ENCODE data around the gene CEACAM18.
"Not testable (repeated sequence)": the region's sequence is repeated elsewhere in the genome, so short reads cannot be mapped to it uniquely, and the experiment has no call there.

Gene CEACAM18

DNA sequence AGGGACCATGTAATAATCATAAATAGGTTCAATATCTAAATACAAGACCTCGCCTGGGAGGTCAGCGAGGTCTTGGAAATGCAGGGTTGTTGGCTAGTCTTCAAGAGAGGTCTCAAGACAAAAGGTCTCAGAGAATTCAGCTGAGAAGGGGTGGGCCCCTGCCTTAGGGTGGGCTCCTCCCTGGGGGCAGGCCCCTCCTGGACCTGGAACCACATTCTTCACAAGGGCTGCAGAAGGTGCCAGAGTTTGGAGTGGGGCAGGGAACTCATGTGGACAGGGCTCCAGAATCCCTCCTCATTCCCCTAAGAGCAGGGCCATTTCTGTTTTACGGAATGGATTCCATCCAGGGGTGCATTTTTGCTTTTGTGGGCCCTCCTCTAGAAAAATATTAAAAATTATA is 10.2 kb downstream of the CEACAM18 start:
- Histone ChIP-seq H3K27ac (no peak overlapping the region), H3K4me3 (no peak overlapping the region)

DNA sequence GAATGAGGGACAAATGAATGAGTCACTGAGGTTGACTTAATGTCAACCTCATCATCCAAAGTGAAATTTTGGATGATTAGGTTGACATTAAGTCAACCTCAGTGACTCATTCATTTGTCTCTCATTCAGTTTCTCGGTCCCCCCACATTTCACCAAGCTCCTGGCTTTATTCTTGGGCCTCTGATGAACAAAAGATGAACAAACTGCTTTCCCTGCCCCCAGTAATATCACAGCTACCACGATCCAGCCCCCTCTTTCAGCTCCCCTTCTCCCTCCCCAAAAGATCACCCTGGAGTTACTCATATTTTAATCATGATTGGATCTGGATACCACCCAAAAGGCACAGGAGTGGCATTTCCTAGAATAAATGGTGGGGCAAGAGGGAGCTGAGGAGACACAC is 10.8 kb downstream of the CEACAM18 start:
- Histone ChIP-seq H3K4me3 (no peak overlapping the region), H3K27ac (no peak overlapping the region)

DNA sequence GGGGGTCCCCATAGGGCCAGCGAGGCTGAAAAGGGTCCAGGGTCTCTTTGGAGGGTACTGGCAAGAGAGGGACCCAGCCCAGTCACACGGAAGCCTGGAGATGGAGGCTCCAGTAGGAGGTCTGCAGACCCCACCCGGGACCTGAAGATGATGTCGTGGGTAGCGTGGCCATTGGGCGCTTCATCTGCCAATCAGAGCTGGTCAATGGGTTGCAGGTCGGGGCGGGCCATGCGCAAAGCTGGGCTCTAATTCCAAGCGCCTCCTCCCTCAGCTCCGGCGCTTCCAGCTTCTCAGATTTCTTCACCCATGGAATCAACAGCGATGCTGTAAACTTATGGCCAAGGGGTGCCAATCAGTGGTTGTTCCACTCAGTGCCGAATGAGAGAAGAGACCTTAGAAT is 12.3 kb downstream of the CEACAM18 start:
- no peak overlapping the region for H3K27ac ChIP-seq
- H3K4me3 ChIP-seq = no peak overlapping the region

DNA sequence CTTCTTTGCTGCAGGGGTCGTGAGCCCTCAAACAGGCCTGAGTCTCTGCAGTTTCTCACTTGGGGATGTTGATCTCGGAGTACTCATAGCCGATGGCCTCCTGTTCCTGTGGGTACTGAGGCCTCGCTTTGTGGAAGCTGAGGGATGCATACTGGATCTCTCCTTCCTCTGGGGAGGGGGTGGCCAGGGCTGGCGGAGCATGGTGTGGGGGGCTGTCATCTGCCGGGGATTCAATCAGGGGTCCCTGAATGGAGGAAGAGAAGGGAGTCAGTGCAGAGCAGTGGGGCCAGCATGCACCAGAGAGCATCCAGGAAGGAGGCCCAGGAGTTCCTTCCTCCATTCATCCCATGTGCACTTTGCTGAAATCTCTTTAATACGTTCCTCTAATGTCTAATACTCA is 13.2 kb downstream of the CEACAM18 start:
- Histone ChIP-seq H3K4me3 (no peak overlapping the region), H3K27ac (no peak overlapping the region)

DNA sequence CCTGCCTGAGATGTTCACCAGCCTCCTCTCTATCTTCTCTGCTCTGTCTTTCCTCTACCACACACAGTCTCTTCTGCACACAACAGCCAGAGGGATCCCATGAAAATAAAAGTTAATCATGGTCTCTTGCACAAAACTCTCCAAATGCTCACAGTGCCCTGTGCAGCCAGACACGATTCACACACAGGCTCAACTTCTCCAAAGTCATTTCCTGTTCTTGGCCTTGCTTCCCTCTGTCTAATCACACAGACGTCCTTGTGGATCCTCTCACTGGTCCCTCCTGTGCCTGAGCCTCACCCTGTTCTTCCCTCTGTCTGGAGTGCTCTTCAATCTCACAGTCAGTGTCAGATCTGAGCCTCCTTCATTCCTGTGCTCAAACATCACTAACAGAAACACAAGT is 15.4 kb downstream of the CEACAM18 start:
- Histone ChIP-seq H3K4me3 (no peak overlapping the region), H3K27ac (no peak overlapping the region)

DNA sequence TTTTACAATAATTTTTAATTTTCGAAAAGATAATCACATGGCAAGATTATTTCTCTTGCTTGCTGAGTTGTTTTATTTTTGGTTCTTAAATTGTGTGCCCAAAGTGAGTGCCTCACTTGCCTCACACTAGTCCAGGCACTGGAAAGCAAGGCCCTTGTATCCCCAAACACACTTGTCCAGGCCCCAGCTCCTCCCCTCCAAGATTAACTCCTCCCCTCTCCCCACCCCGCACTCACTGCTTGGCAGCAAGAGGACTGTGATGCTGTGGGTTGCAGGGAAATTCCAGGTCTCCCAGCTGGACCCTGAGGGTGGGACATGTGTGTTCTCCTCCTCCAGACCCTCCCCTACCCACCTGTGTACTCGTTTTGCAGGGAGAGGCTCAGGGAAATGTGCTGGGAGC is 19.3 kb downstream of the CEACAM18 start:
- H3K27ac ChIP-seq = no peak overlapping the region
- H3K4me3 ChIP-seq = no peak overlapping the region

DNA sequence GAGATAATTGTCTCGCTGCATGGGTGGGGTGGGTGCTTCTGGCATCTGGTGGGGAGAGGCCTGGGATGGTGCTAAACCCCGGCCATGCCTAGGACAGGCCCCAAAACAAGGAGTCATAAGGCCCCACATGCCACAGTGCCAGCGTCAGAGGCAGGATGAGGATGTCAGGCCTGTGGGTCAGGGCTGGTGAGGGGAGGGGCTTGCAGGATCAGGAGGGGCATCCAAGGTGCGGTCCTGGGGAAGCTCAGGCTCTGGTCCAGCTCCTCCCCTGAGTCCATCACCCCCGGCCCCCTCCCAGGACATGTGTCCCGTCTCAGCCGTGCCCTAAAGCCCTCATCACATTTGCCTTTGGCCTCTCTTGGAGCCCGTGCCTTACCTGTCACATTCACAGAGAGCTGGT is 22.6 kb downstream of the CEACAM18 start:
- H3K27ac ChIP-seq, H3K4me3 ChIP-seq: not testable (repeated sequence)

DNA sequence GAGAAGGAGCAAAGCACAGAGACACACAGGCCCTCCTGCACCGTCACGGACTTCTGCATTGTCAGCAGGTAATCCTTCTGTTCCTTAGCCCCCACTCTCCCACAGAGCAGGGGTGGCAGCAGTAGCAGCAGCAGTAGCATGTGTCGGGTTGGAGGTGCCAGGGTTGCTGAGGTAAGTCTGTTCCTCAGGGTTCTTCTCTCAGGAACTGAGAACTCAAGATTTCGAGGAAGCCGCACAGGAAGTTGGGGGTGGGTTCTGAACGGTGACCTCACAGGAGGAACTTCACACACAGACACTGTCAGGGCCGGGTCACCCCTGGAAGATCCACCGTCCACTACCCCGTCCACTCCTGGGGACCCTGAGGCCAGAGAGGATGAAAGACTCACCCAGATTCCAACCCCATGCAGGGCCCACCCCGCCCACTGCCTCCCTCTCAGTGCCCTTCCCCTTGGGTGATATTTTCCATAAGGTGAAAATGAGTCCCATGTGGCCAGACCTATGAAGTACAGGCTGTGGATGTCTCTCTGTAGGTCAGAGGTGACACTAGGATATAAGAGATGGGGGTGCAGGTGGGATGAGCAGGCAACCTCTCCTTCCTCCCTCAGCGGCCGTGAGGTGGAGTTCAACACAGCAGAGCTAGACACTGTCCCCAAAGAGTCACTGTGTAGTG is 23.4 kb downstream of the CEACAM18 start, which contains the start of gene SIGLEC12:
SIGLEC12 (minus strand) TSS at position 207 of the 670 bp plus-strand sequence; CDS start at position 140, 67 bp downstream.
- Histone ChIP-seq H3K27ac (no peak within 1 kb of the TSS), H3K4me3 (no peak within 1 kb of the TSS)

DNA sequence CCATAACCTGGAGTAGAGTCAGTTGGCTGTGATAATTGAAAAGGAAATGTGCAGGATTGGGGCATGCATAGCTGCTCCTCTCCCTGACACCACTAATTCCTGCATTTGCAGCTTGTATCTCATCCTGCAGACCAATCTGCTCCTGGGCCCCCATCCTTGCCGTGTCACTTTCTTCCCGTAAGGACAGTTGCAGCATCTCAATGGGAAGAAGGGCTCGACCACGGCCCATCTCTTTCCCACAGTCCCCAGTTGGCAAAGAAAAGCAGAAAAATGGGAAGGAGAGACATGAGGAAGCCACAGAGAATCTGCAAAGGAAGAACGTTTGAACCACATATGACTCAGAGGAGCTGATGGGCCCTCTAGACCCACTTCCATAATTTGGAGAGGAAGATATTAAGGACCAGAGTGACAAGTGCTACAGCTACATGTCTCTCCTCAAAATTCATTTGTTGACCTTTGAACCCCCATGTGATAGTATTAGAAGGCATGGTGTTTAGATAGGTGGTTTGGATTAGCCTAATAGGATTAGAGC is 25.0 kb downstream of the CEACAM18 start:
- no peak overlapping the region for H3K4me3 ChIP-seq
- no peak overlapping the region for H3K27ac ChIP-seq

DNA sequence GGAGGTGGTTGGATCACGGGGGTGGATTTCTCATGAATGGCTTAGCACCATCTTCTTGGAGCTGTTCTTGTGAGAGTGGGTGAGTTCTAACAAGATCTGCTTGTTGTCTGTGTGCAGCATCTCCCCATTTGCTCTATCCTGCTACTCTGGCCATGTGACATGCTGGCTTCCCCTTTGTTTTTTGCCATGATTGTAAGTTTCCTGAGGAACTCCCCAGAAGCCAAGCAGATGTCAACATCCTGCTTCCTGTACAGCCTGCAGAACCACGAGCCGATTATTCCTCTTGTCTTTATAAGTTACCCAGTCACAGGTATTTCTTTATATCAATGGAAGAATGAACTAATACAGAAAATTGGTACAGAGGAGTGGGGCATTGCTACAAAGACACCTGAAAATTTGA is 25.6 kb downstream of the CEACAM18 start:
- Histone ChIP-seq H3K27ac (no peak overlapping the region), H3K4me3 (no peak overlapping the region)

DNA sequence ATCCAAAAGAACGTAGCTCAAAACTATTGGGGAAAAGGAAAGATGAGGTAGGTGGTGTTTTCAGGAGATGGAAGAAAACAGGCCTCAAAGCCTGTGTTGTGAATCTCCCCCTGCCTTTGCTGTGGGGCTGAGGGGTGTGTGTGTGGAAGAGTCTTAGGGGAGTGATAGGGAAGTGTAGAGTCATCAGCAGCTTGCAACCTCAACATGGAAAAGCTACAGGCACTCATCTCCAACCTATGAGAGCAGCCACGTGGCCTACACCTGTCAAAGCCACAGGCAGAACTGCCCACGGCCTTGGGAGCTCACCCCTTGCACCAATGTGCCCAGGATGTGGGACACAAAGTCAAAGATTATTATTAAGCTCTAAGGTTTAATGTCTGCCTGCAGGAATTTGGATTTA is 27.6 kb downstream of the CEACAM18 start:
- H3K27ac ChIP-seq = no peak overlapping the region
- no peak overlapping the region for H3K4me3 ChIP-seq

DNA sequence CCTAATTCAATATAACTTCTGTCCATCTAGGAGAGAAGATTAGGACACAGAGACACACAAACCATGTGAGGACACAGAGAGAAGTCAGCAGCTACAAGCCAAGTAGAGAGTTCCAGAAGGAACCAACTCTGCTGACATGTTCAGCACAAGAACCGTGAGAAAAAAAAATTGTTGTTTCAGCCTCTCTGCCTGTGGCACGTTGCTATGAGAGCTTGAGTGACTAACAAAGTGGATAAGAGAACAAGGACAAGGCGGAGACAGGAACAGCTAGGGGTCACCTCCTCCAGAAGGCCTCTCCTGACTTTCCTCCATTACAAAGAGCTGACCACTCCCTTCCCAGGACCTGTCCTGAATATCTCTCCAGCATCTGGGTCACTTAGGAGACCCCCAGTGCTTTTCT is 28.9 kb downstream of the CEACAM18 start:
- Histone ChIP-seq H3K4me3 (no peak overlapping the region), H3K27ac (no peak overlapping the region)

DNA sequence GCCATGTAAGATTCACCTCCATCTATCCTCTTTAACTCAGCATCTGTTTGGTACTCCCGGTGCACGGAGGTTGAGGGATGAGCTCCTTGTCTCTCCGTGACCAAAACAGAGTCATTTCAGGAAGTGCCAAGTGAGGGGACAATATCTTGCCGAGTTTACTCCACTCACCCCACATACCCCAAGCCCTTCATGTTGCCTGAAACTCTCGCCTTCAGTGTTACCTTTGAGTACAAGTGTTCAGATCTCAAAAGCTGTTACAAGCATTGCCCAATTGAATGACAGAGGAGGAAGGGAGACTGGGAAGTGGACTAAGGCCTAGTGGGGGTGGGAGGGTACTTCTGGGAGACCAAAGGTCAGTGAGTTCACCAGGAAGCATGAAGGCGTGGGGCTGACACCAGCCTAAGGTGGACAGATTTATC is 29.3 kb downstream of the CEACAM18 start:
- Histone ChIP-seq H3K4me3 (no peak overlapping the region), H3K27ac (no peak overlapping the region)

DNA sequence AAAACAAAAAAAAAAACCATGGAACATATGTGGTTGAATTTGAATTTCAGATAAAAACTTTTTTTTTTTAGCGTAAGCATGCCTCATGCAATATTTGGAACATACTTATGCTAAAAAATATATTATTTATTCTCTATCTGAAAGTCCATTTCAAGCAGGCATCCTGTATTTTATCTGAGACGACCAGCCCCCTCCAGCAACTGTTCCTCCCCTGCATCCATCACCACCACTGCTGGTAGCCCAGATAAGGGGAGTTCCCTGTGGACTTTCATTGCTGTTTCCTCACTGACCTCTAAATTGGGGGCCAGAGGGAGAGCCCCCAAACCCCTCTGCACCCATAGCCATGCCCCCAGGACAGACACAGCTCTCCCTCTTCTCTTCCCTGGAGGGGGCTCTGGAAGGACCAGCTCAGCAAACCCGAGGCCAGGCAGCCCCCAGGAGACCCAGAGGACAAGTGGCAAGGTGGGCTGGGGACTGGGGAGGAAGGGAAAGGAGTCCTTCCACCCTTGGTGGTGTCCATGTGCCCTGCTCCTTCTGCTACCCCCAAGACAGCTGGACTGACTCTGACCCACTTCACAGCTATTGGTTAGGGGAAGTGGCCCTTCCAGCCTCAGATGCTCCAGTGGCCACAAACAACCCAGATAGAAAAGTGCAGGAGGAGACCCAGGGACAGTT is 29.9 kb downstream of the CEACAM18 start:
- Histone ChIP-seq H3K27ac (no peak overlapping the region), H3K4me3 (no peak overlapping the region)

DNA sequence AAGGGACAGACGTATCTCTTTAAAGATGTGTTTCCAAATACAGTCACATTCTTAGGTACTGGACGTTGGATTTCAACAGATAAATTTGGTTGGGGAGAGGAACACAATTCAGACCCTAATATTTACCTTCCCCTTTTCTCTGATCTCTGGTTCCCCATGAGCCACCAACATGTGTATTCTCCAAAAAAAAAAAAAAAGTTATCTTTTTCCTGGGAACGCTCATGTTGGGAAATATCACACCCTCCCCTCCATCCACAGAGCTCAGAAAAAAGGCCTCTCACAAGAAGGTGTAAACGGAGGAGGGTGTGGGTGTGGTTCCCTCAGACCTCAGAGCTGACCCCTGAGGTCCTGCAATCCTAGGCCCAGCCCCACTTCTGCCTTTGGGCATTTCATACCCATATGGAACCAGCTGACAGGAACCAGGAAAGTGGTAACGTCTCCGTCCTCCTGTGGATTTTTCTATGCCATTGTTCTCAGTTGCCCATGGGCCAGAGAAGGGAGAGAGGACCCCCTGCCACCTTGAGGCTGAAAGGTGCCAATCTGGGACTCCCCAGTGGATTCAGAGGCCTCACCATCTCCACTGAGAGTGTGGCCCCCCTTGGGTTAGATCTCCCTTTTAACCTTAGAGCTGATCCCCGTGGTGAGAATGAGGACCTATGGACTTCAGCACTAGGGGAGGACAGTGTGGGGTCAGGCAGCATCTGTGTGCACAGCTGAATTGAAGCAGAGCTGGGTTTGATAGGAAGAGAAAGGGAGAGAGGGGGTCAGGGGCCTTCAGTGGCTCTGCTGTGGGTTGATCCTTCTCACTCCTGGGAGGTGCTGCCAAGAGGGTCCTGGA is 31.7 kb downstream of the CEACAM18 start:
- H3K4me3 ChIP-seq = no peak overlapping the region
- H3K27ac ChIP-seq = no peak overlapping the region

DNA sequence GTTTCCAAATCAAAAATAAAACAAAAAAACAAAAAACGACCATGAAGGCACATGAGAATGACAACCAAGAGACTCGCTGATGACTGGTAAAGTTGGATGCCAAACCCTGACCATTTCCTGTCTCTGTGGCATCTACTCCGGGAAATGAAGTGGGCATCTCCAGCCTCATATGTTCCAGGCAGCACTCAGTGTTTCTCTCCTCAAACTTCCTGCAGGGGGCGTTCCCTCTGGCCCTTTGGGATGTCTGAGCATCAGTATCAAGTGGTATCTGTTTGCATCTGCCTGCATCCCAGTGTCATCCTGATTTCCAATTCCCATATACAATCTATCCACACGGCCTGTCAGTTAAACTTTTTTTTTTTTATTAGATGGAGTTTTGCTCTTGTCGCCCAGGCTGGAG is 33.0 kb downstream of the CEACAM18 start:
- H3K27ac ChIP-seq = no peak overlapping the region

DNA sequence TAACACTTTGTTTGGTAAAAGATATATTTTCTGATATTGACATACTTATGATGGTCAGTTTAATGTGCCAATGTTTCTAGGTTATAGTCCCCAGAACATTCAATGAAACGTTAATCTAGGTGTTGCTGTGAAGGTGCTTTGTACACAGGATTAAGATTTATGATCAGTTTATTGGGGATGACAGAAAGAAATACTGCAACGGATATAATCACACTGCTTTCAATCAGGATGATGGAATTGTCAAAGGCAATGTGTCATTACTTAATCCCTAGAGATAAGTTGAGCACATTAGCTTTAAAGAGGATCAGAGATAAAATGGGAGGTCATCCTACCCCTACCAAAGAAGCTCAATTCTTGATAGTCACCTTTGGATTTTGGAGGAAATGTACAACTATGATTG is 35.6 kb downstream of the CEACAM18 start:
- Histone ChIP-seq H3K4me3 (no peak overlapping the region), H3K27ac (no peak overlapping the region)

More for the DNA sequence above, 33.0 kb downstream of the CEACAM18 start:
- no peak overlapping the region for H3K4me3 ChIP-seq

DNA sequence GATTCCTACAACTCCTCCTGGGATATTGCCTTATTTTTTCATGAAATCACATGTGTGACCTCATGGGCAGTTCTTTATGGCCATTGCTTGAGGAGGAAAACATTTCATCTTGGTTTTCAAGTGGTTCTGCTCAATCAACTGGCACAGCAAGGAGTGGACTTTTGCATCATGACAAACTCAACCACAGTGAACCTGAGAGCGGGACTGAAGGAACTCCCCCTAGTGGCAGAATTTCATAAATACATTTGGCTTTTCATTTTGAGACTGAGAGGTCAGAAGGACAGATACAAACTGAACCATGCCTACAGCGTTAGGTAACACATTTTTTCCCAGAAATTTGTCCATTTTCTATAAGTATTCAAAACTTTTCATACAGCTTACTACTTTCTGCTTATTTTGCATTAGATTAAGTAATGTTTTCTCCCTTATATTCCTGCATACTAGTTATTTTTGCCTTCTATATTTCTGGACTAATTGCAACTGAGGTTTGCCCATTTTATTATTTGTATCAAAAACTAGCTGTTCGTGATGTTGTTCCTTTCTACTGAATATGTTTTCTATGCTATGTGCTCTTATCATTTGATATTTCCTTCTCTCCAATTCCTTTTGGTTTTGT is 36.6 kb downstream of the CEACAM18 start:
- Histone ChIP-seq H3K4me3 (no peak overlapping the region), H3K27ac (no peak overlapping the region)

DNA sequence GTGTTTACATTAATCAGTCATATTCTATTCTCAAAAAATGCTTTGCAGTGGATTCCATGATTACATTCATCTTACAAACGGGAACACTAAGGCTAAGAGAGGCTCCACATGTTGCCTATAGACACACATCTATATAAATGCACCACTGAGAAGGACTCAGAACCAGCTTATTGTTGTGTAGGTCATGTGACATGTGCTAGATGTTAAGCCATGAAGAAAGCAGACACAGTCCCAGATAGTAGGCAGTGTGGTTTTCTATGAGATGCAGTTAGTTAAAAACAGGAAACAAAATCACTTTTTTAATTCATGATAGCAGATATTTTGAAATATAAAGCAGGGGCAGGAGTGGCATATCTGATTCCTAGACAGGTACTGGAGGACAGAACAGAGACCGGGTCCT is 42.4 kb downstream of the CEACAM18 start:
- Histone ChIP-seq H3K27ac (no peak overlapping the region), H3K4me3 (no peak overlapping the region)

DNA sequence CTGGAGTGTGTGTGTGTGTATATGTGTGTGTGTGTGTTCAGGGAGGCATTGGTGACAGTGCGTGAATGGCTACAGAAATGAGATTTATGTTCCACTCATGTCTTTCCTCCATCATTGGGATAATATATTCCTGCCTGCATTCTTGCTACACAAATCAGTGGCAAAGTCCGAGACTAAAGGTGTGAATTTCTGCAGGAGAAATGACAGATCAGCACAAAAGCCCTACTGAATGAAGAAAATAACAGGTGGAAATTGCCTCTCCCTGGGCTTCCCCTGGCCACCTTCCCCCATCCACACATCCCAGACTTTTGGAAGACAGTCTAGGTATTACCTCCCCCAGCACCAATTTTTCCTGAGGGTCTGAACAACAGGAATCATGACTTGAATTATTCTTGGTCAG is 43.0 kb downstream of the CEACAM18 start:
- no peak overlapping the region for H3K27ac ChIP-seq

More for the DNA sequence above, 43.0 kb downstream of the CEACAM18 start:
- H3K4me3 ChIP-seq = no peak overlapping the region
